Measurements from ENCODE around the gene CPOX.

GRCh38 chr3:98626151-98626550, 32.7 kb upstream of the CPOX start:
- TF ChIP-seq CTCF (IDR thresholded peaks at IDR 0.05) (no peak), EP300 (IDR thresholded peaks at IDR 0.05) (no peak), POLR2A (IDR thresholded peaks at IDR 0.05; ENCODE audit: low read depth) (no peak)
